Measurements from ENCODE around the gene C18orf54. TPM values are rescaled to one million over a fixed set of nuclear protein-coding genes. Genes with fewer than 3 reads are reported as not detected.

The C18orf54 gene
- total RNA-seq, 4 donors from 2014 or later, result 0.74 to 4.6 (median 0.95) TPM

DNA sequence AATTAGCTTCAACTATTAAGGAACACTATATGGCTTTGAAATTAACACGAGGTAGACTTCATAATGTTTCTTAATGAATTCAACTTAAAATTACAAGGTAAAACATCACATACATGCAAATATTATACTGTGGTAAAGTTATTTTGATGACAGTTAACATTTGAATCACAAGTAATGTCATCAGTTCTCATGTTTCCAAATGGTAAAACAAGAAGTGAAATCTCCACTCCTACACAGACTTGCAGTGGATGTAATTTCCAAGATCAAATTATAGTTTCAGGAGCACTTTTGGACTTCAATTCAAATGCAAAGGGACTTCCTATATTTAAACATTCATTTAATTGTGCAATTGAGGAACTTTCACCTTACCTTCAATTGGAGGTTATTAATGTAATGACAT, 39.1 kb downstream of the C18orf54 start:
- TF ChIP-seq, protein P1, sequence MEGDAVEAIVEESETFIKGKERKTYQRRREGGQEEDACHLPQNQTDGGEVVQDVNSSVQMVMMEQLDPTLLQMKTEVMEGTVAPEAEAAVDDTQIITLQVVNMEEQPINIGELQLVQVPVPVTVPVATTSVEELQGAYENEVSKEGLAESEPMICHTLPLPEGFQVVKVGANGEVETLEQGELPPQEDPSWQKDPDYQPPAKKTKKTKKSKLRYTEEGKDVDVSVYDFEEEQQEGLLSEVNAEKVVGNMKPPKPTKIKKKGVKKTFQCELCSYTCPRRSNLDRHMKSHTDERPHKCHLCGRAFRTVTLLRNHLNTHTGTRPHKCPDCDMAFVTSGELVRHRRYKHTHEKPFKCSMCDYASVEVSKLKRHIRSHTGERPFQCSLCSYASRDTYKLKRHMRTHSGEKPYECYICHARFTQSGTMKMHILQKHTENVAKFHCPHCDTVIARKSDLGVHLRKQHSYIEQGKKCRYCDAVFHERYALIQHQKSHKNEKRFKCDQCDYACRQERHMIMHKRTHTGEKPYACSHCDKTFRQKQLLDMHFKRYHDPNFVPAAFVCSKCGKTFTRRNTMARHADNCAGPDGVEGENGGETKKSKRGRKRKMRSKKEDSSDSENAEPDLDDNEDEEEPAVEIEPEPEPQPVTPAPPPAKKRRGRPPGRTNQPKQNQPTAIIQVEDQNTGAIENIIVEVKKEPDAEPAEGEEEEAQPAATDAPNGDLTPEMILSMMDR (IDR thresholded peaks at IDR 0.05), result no peak
- ATAC-seq (ENCODE audit: low FRiP score) (no peak), DNase-seq (ENCODE audit: low spot score) (no peak)

DNA sequence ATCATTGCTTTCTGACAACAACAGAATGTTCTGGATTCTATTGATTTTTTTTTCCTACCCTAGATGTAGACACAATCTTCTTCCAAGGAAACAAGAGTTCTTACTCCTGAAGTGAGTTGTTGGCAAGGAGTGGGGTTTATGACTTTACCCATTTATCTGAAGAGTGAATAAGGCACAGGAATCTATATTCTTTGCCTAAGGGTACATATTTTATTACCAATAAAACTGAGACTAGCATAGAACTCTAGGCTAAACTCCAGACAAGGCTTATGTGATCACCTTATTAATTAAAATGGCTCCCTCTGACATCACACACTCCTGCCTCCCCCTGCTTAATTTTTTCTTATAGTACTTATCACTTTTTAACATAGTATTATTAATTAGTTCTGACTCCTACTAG, 47.6 kb downstream of the C18orf54 start:
- ATAC-seq (ENCODE audit: low FRiP score) (no peak), DNase-seq (ENCODE audit: low spot score) (no peak)
- TF ChIP-seq, protein P1 (IDR thresholded peaks at IDR 0.05), result no peak

DNA sequence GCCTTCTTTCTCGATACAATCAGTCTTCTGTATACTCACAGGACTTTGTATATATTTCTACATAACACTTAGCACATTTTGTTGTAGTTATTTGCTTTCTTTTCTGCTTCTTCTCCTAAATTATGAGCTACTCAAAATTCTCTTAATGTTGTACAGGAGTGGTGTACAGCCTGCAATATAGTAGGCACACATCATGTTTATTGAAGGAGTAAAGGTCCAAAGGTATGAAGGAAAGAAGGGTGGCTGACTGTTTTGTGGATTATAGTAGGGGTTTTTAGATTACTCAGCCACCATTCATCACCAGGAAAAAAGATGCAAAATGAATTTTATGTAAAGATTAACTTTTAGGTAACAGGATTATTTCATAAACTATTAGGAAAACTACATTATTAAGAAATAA, 54.1 kb downstream of the C18orf54 start:
- DNase-seq (ENCODE audit: low spot score) (no peak), ATAC-seq (ENCODE audit: low FRiP score) (no peak)
- TF ChIP-seq, protein P1 (IDR thresholded peaks at IDR 0.05), result no peak

DNA sequence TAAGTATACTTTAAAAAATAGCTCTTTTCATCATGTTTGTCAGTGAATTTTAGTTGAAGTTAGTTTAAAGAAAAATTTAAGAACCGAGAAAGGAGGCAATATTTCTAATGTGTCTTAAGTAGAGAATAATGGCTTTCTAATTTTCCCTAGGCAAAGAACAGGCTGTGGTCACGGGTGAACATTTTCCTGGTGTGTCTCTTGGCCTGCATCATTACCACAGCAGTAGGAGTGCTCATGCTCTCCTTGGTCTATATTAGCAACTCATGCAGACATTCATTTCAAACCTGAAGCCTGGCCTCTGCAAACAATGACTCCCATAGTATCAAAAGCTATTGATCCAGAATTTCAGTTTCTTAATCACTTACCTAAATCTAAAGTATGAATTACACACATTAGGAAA, 57.4 kb downstream of the C18orf54 start:
- DNase-seq (ENCODE audit: low spot score) (no peak), ATAC-seq (ENCODE audit: low FRiP score) (no peak)
- TF ChIP-seq, protein P1 (IDR thresholded peaks at IDR 0.05), result no peak

DNA sequence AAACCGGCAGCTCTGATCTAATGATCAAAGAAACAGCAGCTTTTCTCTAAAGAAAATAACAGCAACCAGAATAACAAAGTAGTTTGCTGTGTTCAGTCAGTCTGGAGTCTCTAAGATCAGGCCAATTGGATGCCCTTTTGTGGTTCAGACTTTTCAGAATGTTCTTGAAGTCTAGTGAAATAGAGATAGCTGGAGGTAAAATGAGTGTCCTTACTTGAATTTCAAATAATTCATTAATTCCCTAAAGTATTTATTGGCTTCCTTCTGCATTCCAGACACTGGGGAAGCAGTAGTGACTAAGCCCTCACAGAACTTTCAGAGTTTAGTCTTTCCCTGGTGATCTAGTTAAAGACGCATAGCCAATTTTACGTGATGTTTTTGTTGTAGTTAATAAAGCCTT, 58.7 kb downstream of the C18orf54 start:
- TF ChIP-seq, protein P1 (IDR thresholded peaks at IDR 0.05), result no peak
- ATAC-seq (ENCODE audit: low FRiP score), result no peak
- DNase-seq (ENCODE audit: low spot score), result no peak

DNA sequence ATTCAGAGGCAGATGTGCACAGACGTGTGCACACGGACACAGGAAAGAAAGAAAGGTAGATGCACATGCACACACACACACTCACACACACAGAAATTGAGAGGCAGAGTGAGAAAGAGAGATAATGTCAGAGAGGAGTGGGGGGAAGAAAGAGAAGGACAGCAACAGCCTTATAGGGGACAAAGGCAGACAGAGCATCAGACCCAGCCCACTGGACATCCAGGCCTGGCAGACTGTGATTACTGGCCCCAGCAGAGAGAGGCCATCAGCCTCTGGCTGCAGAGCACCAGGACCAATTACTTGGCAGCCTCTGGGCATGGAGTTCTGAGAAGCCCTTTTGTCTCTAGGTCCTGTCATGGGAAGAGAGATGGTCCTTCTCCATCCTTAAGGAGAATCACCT, 66.1 kb downstream of the C18orf54 start:
- ATAC-seq (ENCODE audit: low FRiP score) (no peak), DNase-seq (ENCODE audit: low spot score) (no peak)
- TF ChIP-seq, protein P1 (IDR thresholded peaks at IDR 0.05), result no peak

DNA sequence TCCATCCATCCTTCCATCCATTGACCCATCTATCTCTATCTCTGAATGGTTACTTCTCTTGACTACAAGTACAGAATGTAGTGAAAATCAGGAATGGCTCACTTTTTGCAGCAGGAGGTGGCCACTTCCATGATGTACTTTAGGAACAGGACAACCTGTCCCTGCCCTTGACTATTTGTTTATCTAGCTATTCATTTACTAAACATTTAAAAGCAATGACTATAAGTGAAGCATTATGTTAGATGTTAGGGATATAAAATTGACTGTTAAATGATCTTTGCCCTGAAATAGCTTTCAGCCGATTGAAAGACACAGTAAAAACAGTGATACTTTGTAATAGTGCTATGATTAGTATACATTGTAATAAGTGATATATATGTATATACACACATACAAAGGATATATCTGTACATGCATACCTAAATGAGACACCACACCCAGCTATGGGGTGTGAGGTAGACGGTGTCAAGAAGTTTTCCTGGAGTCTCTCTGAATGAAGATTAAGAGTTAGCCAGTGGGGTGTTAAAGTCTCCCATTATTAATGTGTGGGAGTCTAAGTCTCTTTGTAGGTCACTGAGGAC, 68.5 kb downstream of the C18orf54 start:
- ATAC-seq (ENCODE audit: low FRiP score) (no peak), DNase-seq (ENCODE audit: low spot score) (no peak)
- TF ChIP-seq, protein P1 (IDR thresholded peaks at IDR 0.05), result no peak
